Effector CD8-positive, alpha-beta T cell (primary cell): ENCODE data around the gene NKAIN2.

Source experiments
- DNase-seq: peaks from one replicate; lab custom pipeline; 2025; lab: John Stamatoyannopoulos, UW

Gene NKAIN2

DNA sequence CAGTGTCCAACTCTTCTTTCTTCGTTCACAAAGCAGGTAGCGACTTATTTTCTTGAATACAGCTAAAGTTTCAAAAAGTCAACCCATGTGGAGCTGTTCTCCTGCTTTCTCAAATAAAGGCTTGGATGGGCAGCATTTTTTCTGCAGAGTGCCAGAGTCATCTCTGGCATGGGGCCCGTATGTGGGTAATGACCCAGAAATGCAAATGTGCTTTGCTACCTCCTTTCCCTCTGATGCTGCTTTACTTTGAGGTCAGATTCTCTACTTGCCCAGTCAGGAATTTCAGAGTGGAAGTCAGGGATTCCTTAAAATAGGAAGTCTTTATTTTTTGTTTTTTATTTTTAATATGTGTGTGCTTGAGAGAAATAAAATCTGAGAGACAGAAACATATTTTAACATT, 4.9 kb downstream of the NKAIN2 start:
- DNase-seq: no peak

DNA sequence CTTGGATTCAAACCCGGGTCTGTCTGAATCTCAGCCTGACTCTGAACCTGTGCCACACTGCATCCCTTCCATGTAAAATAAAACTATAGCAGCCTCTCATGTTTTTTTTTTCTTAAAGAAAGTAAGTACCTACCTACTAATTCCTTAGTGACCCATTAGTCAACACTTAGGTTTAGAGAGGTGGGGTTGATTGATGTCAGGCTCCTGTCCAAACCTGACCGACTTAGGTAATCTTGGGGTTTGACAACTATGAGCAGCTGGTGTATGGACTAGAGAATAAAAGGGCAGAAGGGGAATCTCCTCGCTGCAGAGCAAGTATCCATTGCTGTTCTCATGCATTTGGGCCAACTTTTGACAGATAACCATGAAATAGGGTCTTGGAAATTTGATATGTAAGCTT, 6.5 kb downstream of the NKAIN2 start:
- no peak for DNase-seq

DNA sequence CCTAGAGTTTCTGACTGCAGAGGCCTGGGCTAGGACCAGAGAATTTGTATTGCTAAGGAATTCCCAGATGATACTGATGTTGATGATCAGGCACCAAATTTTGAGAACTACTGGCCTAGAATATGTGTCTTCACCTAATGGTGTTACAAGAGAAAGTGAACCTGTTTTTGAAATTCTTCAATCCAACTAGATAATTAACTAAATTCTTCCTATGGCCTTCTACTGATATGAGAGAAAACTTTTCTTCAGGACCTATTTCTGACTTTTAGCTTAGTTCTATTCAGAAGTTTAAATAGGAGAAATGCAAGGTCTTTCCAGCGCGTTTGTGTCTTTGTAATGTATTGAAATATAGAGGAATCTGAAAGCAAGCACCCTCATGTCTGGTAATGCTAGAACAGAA, 7.3 kb downstream of the NKAIN2 start:
- no peak for DNase-seq

DNA sequence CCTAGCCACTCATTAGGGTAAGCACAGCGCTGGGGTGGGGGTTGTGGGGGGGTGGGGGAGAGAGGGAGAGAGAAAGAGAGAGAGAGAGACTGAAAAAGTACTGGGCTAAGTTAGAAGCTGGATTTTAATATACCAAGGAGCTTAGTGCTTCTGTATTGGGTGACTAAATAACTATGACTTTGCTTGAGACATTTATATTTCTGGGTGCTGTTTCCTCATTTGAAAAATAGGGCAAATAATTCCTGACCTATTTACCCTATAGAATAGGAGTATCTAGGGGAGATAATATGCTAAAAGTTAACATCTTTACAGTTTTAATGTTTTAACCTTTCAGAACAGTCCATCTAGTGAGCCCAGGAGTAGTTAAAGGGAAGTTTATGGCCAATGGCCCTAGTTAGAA, 7.7 kb downstream of the NKAIN2 start:
- DNase-seq: no peak

DNA sequence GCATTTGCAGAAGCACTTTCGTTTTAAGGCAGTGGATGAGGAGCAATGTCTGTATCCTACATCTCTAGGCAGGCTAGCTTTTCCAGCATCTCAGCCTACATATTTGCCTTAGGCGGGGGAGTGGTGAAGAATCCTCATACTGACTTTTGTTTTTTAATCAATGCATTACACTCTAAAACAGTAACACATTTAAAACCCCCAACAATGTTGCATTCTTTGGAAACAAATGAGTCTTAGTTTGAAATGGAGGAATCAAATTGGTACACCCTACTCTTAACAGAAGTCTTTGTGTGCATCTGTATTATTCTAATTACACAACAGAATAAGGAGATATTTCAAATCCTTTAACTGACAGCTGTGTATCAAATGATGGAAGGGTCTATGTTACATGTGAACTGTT, 9.0 kb downstream of the NKAIN2 start:
- DNase-seq: no peak

- DNase-seq: no peak
Measured at GRCh38 chr6:123821112-123821511, 17.4 kb downstream of the NKAIN2 start.

DNA sequence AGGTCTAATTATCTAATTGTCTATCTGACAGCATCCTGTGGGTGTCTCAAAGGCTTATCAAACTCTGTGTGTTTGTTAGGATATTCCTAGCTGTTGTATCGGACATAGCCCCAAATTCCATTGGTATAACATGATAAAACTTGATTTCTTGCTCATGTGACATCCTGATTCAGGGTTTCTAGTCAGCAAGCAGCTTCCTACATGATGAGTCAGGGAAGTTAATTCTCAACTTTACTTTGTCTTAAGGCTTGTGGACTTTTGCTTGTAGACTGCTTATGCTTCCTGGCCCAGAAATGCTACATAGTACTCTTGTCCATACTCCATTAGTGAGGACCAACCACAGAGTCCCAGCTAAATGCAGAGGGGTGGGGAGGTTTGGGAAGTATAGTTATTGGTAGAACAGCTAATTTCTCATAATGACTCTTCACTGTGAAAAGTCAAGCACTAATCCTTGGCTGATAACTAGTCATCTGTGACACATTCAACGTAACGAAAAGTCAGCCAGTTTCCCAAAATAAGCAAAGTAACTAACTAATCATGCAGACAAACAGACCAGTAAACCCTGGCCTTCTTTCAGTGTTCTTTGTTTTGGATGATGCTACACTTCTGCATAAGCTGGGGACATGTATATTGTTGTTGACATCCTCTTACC, 25.8 kb downstream of the NKAIN2 start:
- DNase-seq: no peak

- no peak for DNase-seq
Measured at GRCh38 chr6:123830120-123830519, 26.5 kb downstream of the NKAIN2 start.

GRCh38 chr6:123838505-123839234, 35.0 kb downstream of the NKAIN2 start:
- no peak for DNase-seq

DNA sequence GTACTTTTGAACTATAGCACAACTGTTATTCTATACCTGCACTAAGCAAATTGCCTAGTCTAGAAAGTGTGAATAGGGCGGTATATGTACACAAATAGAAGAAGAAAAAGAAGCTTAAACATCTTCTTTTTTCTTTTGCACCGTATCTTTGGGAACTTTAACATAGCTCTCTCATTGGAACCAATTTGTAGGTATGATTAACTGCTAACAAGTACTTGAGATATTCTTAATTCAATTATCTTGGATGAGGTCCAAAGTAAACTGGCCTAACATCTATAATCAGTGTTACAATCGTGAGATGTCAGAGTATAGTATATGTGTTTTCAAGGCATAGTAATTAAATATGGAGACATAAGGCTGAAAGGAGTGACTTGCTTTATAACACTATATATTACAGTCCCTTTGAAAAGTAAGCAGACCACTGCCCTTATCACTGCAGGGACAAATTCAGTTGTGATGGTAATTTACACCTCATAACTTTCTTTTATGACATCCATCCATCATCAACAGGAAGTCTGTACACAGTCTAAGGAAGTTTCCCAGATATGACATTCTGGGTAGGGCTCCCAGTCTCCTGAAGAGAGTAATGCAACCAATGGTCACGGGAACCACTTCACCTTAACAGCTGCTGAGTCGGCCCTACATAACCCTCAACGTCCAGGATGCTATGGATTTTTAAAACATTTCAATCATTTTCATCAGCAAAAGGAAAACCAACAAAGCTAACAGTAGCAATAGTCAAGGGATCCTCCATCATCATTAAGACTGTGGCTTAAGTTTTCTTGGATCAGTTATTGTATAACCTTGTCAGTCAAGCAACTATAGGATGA, 37.6 kb downstream of the NKAIN2 start:
- DNase-seq: no peak

- no peak for DNase-seq
Measured at GRCh38 chr6:123844011-123844410, 40.3 kb downstream of the NKAIN2 start.

DNA sequence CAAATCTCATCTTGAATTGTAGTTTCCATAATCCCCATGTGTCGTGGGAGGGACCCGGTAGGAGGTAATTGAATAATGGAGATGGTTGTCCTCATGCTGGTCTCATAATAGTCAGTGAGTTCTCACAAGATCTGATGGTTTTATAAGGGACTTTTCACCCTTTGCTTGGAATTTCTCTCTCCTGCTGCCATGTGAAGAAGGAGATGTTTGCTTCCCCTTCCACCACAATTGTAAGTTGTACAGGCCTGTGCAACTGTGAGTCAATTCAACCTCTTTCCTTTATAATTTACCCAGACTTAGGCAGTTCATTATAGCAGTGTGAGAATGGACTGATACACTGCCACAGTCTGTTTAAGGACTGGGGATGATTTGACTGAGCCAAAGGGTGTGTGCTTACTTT, 44.7 kb downstream of the NKAIN2 start:
- DNase-seq: no peak

GRCh38 chr6:123849406-123849805, 45.7 kb downstream of the NKAIN2 start:
- no peak for DNase-seq

DNA sequence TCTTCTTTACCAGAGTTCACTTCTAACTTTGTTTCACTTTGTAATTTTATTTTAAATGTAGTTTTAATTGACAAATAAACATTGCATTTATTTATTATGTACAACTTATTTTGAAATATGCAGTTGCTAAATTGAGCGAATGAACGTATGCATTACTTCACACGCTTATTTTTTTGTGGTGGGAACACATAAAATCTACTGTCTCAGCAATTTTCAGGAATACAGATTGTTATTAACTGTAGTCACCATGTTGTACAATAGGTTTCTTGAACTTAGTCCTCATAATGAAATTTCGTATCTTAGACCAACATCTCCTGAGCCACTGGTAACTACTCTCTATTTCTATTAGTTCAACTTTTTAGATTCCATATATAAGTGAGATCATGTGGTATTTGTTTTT, 46.9 kb downstream of the NKAIN2 start:
- no peak for DNase-seq

DNA sequence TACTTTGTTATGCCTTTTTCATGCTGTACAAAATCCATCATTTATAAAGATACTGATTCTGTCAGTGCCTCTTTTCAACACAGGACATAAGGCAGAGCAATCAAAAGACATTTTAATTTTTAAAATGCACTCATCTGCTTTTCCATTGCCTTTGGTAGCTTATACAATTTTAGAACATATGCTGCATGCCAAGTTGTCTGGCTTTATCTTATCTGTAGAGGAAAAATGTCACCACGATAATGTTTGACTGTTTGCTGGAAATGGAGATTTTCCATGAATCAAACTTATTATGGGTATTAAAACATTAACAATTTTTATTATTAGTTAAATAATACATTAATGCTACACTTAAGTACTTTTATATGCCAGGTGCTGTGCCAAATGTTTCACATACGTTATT, 50.5 kb downstream of the NKAIN2 start:
- DNase-seq: no peak

GRCh38 chr6:123855506-123855905, 51.8 kb downstream of the NKAIN2 start:
- DNase-seq: no peak

GRCh38 chr6:123859291-123859690, 55.6 kb downstream of the NKAIN2 start:
- no peak for DNase-seq

DNA sequence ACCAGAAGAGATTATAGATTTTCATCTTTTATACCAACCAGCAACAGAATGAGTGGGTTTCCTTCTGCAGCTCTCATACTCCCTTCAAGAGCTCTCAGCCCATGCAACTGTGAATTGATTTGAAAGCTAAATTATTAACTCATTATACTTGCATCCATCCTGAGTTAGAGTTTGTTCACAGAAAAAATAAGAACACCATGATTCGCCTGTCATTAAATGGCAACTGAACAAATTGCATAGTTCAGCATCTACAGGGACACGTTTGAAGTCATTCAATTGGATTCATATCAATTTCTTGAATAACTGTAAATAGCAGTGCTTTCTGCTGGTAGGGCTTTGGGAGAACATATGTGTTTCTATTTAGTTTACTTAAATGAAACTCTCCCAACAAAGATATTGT, 65.7 kb downstream of the NKAIN2 start:
- no peak for DNase-seq

- DNase-seq: no peak
Measured at GRCh38 chr6:123873974-123874373, 70.3 kb downstream of the NKAIN2 start.

- no peak for DNase-seq
Measured at GRCh38 chr6:123875784-123876183, 72.1 kb downstream of the NKAIN2 start.

DNA sequence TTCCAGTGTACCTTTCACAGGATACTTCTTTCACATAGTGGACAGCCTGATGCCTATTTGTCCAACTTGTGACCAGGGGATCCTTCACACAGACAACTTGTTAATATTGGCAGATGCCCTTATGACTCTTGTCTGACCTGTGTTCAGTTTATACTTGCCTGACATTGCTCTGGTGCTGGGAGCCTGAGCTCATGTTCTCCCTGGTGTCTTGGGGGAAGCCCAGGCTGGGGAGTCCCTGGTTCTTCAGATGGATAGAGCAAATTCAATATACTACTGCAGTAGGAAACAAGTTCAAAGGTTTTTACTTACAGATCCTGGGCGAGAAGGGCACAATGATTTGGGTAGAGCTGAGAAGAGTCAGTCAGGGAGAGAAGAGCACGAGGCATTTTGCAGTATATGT, 76.1 kb downstream of the NKAIN2 start:
- DNase-seq: no peak

GRCh38 chr6:123888771-123889513, 85.3 kb downstream of the NKAIN2 start:
- DNase-seq: no peak
